NCI-H774 (cell line): Measurements from ENCODE around the gene CD164.
"Not testable (repeated sequence)": the region's sequence is repeated elsewhere in the genome, so short reads cannot be mapped to it uniquely, and the experiment has no call there.

Experiments
- DNase-seq: peaks from one replicate; lab custom pipeline; 2025; lab: John Stamatoyannopoulos, UW

Gene CD164

GRCh38 chr6:109342911-109343310 lies 39.4 kb downstream of the CD164 start:
- no peak for DNase-seq

GRCh38 chr6:109342506-109342905 lies 39.8 kb downstream of the CD164 start:
- DNase-seq, result no peak

GRCh38 chr6:109340811-109341210 lies 41.5 kb downstream of the CD164 start:
- DNase-seq, result no peak

GRCh38 chr6:109339906-109340678 lies 42.2 kb downstream of the CD164 start:
- DNase-seq, result no peak

GRCh38 chr6:109336221-109336961 lies 45.9 kb downstream of the CD164 start:
- peak; percentile 57 for DNase-seq

- DNase-seq, result not testable (repeated sequence)
Measured at GRCh38 chr6:109333870-109334269, 48.4 kb downstream of the CD164 start.

- DNase-seq, result no peak
Measured at GRCh38 chr6:109332748-109333147, 49.5 kb downstream of the CD164 start.

DNA sequence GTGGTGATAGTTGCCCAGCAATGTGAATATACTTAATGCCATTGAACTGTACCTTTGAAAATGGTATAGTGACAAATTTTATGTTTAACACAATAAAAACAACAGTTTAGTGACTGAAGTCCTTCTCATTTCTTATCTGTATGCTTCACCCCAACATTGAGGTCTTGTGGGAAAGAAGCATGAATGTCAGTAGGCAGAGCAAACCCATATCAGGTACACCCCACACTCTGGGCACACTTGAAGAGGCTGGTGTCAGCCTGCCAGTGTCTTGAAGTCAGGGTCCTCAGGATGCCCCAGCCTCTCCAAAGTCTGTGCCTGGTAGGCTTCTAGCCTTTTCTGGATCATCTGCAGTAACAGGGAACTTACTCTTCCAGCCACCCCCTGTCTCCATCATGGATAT lies 51.2 kb downstream of the CD164 start:
- DNase-seq, result no peak

DNA sequence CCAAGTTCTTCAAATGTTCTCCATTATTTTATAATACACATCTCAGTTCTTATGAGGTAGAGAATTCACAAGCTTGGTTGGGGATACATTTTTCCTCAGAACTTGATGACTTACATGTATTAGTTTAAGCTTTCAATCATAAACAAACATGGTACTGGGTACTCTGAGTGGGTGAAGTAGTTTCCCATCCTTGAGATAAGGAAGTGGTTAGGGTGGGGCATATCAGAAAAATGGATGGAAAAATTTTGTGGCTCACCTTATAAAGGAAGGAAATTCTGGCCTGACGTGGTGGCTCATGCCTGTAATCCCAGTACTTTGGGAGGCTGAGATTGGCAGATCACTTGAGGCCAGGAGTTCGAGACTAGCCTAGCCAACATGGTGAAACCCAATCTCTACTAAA lies 52.0 kb downstream of the CD164 start:
- no peak for DNase-seq

- no peak for DNase-seq
Measured at GRCh38 chr6:109328629-109329028, 53.6 kb downstream of the CD164 start.

DNA sequence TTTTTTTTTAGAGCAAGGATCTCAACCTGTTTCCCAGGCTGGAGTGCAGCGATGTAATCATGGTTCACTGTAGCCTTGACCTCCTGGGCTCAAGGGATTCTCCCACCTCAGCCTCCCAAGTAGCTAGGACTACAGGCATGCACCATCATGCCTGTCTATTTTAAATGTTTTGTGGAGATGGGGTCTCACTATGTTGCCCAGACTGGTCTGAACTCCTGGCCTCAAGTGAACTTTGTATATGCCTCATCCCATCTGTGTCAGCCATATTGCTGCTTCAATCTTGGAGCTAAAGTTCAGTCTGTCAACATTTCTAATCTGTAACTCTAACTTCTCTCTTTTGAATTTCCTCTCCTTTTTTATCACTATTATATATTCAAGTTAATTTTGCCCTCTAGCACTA lies 54.3 kb downstream of the CD164 start:
- DNase-seq, result no peak

GRCh38 chr6:109327491-109327890 lies 54.8 kb downstream of the CD164 start:
- DNase-seq, result no peak

GRCh38 chr6:109326351-109326750 lies 55.9 kb downstream of the CD164 start:
- no peak for DNase-seq

- DNase-seq, result no peak
Measured at GRCh38 chr6:109325400-109325801, 56.9 kb downstream of the CD164 start.

- no peak for DNase-seq
Measured at GRCh38 chr6:109323241-109323640, 59.0 kb downstream of the CD164 start.

DNA sequence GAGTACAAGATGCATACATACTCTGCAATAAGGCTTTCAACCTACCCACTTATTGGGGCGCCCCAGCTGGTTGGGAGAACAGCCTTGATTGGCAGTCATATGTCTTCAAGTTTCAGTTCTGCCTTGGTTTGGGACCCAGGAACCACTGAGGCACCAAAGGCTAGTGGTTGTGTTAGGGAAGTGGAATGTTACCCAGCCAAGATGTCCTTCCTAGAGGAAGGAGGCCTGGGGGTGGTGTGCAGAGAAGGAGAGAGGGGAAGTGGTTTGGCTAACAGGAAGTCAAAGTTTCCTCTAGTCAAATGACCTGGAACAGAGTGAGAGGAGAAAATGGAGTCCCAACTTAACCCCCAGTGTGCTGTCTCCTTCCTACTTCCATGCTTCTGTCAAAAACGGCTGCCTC lies 59.4 kb downstream of the CD164 start:
- no peak for DNase-seq

- no peak for DNase-seq
Measured at GRCh38 chr6:109321752-109322151, 60.5 kb downstream of the CD164 start.

- DNase-seq, result no peak
Measured at GRCh38 chr6:109320072-109320471, 62.2 kb downstream of the CD164 start.

DNA sequence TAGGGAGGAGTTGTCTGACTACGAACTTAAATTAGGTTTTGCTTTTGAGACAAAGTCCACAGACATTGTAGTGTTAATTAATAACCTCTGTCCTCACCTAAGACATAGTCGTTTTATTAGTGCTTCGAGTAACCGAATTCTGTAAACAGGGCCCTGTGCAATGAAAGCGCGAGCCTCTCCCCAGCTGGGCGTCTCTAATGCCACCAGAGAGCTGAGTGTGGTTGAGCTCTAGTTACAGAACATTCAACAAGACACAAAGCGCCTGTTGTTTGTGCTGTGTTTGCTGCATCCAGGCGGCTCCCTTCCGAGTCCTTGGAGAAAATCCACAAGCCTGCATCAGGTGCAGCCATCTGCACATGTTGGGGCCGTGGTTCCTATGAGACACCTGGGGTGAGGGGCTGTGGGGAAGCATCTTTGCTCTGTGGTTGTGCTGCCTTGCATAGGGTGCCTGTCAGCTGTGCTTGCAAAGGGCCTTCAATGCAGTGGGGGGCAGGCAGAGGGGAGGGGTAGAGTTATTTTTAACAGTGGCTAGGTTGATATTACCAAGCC lies 63.9 kb downstream of the CD164 start:
- DNase-seq, result peak; percentile 69

DNA sequence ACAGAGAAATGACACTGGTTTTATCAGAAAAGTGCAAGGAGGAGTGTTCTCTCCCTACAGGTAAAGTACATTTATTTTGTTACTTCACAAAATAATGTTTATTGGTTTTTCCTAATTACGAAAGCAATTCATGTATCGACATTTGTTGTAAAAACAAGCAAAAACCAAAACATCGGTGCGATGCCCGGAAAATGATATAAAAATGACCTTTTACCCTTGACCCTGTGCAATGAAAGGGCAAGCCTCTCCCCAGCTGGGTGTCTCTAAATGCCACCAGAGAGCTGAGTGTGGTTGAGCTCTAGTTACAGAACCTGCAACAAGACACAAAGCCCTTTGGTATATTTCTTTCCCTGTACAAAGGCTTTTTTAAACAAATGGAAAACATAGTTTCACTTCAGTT lies 65.4 kb downstream of the CD164 start:
- no peak for DNase-seq
